HG03060 (cell line): ENCODE data around the gene IFI44.
A peak's percentile ranks its signal among the peaks of the same experiment; 100 is the strongest.

Source experiments
- ATAC-seq: cut with Tn5 transposase; IDR thresholded peaks from one replicate; pipeline ENCODE4 v1.9.1; 2021; ENCODE audit warnings: low read depth, moderate number of reproducible peaks; ENCODE audit not compliant: unreplicated experiment

Gene IFI44, protein sequence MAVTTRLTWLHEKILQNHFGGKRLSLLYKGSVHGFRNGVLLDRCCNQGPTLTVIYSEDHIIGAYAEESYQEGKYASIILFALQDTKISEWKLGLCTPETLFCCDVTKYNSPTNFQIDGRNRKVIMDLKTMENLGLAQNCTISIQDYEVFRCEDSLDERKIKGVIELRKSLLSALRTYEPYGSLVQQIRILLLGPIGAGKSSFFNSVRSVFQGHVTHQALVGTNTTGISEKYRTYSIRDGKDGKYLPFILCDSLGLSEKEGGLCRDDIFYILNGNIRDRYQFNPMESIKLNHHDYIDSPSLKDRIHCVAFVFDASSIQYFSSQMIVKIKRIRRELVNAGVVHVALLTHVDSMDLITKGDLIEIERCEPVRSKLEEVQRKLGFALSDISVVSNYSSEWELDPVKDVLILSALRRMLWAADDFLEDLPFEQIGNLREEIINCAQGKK

DNA sequence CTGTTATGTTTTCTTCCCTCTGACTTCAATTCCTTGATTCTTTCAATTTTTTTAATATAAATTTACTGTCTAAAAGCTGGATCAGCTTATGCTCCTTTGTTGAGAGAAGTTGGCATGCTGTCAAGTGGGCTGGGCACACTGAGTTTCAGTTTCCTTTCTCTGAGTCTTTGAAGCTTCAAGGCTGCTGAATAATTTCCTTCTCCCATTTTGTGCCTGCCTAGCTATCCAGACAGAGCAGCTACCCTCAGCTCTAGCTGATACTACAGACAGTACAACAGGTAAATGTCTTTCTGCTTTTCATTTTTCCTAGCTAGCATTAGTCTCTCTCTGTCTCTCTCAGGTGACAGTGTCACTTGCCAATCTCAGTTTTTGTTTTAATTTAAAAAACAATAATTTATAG lies at the start of gene IFI44:
Gene IFI44, plus strand, starts transcription at position 204 of the 400 bp plus-strand sequence. CDS start 365 bp downstream, outside the sequence.
- peak; percentile 91 for ATAC-seq

DNA sequence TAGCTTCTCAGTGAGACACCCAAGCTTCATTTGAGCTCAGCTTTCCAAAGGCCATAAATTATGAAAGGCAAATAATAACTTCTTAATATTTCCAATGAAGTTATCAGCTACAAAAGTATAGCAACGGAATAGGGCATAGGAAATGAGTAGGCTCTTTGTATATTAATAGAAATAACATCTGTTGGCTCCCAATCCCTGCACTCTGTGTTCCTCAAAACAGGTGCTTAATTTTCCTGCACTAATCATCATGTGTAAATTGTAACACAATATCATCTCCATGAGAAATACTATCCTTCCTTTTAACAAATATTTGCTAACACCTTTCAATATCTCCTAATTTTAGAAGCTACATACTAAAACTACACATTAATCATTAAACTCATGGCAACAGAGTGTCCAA lies 48.6 kb upstream of the IFI44 start:
- no peak for ATAC-seq

DNA sequence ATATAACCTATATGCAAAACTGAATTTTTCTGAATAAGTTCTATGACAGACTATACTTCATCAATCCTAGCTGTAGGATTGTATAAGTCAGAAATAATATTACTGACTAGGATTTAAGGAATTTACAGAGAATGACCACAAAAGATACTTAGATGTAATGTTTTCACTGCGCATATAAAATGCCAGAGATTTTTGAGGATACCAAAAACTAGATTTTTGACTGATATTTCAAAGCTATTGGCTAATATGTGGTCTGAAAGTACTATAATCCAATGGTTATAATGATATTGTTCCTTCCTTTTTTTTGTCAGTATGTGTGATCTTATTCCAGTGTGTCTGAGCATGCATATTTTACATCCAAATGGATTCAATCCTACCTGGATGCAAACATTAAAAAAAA lies 46.4 kb upstream of the IFI44 start:
- ATAC-seq = no peak

DNA sequence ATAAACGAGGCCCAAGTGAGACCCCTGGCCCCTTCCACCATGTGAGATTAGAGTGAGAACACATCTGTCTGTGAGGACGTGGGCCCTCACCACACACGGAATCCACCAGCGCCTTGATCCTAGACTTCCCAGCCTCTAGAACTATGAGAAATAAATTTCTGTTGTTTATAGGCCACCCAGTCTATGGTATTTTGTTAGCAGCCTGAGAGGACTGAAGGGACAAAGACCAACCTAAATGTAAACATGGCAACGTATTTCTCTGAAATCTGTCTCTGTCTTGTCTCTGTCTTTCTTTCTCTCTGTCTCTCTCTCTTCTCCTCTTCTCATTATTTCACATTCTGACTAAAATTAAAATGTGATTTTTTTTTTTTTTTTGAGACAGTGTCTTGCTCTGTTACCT lies 45.0 kb upstream of the IFI44 start:
- no peak for ATAC-seq

DNA sequence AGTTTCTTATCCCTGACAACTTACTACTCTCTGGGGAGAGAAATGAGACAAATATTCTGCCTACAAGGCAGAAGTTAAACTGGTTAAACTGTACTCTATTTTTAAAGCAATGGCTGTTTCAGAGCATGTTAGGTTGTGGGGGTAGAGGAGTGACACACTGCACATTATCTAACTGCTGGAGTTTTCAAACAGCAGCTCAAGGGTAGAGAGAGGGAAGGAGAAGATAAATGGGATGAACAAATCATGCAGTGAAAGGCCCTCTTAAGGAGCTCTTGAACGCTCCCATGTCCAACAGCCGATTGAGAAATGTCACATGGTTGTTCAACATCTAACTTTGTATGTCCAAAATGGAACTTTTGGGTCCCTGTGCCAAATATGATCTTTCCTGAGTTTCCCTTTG lies 43.4 kb upstream of the IFI44 start:
- ATAC-seq = no peak

DNA sequence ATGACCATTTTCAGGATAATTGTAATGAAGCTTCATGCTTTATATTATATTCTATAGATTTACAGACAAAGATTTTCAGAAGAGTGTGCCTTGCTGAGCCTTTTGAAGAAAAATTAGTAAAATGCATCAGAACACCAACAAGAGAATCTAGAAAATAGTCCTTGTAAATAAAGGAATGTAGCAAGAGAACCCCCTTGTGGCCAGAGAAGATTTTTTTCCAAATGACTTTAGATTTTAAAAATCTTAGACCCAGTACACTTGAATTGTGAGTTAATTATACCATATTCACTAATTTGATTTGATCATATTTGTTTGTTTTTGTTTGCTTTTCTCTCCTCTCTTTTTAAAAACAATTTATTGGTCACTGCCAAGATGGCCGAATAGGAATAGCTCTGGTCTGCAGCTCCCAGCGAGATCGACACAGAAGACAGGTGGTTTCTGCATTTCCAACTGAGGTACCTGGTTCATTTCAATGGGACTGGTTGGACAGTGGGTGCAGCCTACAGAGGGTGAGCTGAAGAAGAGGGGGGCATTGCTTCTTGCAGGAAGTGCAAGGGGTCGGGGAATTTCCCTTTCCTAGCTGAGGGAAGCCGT lies 42.2 kb upstream of the IFI44 start:
- no peak for ATAC-seq

DNA sequence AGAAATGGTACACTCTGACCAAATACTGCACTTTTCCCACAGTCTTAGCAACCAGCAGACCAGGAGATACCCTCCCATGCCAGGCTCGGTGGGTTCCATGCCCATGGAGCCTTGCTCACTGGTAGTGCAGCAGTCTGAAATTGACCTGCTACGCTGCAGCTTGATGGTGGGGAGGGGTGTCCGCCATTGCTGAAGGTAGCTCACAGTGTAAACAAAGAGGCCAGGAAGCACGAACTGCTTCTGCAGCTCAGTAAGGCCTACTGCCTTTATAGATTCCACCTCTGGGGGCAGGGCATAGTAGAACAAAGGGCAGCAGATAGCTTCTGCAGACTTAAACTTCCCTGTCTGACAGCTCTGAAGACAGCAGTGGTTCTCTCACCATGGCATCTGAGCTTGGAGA lies 41.7 kb upstream of the IFI44 start:
- ATAC-seq = no peak

DNA sequence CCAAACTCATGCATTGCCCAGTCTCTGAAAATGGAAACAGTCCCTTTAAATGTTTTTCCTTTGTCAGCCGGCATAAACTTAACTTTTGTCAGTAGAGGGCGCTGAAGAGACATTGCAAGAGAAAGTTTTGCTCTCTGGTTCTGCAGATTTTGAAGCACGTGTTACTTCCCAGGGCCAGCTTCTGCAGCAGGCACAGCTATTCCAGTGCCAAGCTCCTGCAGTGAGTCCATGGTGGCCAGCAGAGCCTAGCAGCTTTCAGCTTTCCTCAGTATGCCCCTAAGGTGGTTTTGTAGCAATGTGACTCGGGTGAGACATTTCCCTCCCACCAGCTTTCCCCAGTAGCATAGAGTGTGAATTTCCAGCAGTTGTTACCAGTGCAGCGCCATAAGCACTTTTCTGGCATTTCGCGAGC lies 32.0 kb upstream of the IFI44 start:
- peak; percentile 24 for ATAC-seq

DNA sequence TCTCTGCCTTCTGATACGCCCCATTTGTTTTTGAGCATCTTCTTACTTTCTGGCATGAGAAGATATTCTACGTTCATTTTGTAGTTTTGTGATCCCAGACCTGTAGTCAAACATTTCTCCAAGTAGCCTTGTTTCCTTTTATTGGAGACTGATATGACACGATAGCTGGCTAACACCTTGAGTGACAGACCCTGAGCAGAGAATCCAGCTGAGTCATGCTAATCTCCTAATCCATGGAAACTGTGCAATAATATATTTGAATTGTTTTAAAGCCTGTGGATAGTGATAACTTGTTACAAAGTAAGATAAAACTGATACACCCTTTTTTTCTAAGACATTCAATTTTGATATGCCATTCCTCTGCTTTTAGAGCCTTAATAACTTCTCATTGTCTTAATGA lies 30.6 kb upstream of the IFI44 start:
- ATAC-seq = no peak

DNA sequence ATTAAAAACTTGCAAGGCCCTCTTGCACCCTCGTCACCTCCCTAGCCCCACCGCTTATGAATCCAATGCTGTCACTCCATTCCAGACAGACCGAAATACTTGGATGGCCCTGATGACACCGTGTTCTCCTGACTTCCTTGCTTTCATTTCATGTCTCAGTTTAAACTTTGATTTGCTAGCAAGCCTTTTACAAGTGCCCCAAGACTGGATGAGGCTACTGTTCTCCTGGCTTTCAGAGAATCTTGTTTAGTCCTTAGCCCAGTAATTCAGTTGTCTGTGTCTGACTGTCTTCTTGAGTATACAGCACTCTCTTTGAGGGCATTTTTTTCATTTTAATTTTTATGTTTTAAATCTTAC lies 30.2 kb upstream of the IFI44 start:
- ATAC-seq = peak; percentile 4

DNA sequence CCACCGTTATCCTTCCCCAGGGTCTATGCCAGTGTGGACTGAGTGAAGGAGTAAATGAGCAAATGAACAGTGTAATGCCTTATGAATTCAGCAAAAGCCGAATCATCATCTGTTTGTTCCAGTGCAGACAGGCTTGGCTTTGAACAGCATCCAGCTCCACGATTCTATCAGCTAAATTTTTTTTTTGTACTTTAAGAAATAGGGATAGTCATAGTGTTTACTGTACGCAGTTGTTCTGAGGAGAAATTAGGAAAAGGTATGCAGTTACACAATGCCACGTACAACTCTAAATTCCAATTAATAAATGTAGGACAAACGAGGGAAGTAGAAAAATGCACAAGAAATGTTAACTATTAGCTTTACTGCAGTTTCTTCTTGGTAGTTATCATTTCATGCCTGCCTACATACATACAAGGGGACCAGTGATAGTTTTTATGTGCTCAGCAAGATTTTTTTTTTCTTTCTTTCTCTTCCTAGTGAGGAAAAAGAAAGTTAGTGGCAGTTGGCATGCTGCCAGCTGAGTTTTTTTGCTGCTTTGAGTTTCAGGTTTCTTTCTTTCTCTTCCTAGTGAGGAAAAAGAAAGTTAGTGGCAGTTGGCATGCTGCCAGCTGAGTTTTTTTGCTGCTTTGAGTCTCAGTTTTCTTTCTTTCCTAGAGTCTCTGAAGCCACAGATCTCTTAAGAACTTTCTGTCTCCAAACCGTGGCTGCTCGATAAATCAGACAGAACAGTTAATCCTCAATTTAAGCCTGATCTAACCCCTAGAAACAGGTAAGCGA lies 29.6 kb upstream of the IFI44 start, which contains the start of gene IFI44L:
Gene IFI44L, plus strand, starts transcription at position 646 of the 777 bp plus-strand sequence. CDS start 7,468 bp downstream, outside the sequence.
- ATAC-seq = peak; percentile 33

DNA sequence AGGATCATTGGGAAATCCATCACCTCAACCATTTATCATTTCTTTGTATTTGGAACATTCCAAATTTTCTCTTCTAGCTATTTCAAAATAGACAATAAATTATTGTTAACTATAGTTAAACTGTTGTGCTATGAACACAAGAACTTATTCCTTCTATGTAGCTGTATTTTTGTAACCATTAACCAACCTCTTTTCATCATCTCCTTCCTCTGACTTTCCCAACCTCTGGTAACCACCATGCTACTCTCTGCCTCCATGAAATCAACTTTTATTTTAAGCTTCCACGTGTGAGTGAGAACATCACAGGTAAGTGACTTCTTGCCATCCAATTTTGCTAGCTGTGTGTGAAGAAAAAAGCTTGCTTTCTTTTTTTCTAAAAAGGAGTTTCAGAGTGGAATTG lies 29.0 kb upstream of the IFI44 start:
- no peak for ATAC-seq

DNA sequence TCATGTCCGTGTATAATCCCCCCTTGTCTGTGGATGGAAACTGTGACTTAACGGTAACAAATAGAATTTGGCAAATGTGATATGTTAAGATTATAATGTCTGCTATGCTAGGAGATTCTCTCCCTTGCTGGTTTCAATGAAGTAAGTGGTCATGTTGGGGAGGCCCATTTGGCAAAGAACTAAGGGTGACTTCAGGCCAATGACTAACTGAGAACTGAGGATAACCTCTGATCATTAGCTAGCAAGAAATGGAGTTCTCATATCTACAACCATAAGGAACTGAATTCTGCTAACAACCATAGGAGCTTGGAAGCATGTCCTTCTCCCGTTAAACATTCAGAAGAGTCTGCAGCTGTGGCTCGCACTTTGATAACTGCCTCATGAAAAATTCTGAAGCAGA lies 27.1 kb upstream of the IFI44 start:
- ATAC-seq = no peak

DNA sequence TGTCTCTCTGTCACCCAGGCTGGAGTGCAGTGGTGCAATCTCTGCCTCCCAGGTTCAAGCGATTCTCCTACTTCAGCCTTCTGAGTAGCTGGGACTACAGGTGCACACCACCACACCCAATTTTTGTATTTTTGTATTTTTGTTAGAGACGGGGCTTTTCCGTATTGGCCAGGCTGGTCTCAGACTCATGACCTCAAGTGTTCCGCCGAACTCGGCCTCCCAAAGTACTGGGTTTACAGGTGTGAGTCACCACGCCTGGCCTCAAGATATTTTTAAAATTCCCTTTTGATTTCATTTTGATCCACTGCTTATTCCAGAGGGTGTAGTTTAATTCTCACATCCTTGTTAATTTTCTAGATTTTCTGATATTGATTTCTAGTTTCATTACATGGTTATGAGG lies 25.6 kb upstream of the IFI44 start:
- no peak for ATAC-seq

DNA sequence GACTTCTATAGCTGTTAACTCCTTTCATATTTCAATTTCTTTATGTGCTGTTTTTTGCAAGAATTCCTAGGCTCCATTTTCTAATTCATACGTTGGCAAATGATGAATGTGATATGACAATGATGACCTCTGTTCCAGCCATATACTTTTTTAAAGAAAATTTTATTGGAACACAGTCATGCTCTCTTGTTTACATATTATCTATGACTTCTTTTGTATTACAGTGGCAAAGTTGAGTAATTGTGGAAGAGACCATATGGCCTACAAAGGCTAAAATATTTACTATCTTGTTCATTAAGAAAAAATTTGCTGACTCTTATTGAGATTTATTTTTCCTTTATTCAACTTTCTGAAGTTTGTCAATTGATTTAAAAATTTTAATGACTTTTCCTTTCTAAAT lies 22.3 kb upstream of the IFI44 start:
- no peak for ATAC-seq

DNA sequence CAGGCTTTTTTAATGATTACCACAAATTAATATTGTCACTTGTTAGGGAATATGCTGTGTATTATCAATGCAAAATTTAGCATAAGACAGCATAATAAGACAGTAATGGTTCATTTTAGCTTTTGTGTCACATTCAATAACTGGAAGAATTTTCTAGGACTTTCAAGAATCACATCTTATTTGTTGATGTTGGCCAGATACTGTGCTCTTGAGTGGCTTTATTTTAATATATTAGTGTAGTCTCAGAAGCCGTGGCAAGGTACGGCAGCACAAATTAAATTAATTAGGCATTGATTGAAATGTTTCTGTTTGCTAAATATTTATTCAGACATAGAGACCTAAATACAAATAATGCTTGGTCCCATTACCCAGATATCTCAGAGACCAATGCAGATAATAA lies 19.0 kb upstream of the IFI44 start:
- ATAC-seq = no peak

DNA sequence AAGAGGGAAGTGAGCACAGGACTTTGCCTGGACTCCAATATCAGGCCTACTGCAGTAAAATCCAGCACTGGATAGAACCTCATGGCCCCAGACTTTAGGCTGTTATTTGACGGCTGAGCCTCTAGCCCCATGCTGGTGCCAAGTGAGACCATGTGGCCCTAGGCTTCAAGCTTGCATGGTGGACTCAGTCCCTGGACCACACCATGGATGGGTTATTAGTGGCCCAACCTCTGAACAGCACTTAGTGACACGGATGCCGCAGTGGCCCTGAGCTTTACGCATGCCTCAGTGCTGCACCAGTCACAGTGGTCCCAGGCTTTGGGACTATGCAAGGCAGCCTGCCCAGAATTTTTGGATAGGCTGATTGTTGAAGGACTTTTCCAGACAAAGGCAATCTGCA lies 16.4 kb upstream of the IFI44 start:
- no peak for ATAC-seq

DNA sequence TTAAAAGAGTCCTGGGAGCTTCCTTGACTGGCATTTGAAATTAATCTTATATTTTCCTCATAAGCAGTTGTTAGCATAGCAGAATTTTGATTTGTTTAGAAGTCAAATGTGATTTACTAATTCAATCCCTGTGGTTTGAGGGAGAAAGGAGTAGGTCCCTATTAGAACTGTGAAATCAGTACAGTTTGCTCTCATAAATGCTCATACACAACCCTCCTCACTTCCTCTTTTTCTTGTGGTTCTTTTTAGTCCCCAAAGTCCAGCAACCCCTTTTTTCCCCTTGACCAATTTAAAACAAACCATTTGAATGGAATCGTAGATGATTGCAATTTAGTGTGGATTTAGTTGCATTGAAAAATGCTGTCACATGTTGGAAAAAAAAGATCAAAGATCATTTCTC lies 9.2 kb upstream of the IFI44 start:
- no peak for ATAC-seq

DNA sequence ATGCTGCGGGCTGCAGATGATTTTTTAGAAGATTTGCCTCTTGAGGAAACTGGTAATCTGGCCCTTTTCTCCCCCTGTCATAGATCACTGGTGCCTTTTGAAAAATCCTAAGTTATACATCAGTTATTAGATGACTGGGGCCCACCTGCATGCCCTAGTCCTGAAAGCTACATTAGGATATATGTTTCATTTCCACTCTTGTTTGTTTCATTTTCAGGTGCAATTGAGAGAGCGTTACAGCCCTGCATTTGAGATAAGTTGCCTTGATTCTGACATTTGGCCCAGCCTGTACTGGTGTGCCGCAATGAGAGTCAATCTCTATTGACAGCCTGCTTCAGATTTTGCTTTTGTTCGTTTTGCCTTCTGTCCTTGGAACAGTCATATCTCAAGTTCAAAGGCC lies 8.1 kb upstream of the IFI44 start:
- ATAC-seq = no peak

DNA sequence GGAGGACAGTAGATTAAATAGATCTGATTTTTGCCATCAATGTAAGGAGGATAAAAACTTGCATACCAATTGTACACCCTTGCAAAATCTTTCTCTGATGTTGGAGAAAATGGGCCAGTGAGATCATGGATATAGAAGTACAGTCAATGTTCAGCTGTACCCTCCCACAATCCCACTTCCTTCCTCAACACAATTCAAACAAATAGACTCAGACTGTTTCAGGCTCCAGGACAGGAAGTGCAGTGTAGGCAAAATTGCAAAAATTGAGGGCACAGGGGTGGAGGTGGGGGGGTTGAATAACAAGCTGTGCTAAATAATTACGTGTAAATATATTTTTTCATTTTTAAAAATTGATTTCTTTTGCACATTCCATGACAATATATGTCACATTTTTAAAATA lies 3.9 kb upstream of the IFI44 start:
- no peak for ATAC-seq

DNA sequence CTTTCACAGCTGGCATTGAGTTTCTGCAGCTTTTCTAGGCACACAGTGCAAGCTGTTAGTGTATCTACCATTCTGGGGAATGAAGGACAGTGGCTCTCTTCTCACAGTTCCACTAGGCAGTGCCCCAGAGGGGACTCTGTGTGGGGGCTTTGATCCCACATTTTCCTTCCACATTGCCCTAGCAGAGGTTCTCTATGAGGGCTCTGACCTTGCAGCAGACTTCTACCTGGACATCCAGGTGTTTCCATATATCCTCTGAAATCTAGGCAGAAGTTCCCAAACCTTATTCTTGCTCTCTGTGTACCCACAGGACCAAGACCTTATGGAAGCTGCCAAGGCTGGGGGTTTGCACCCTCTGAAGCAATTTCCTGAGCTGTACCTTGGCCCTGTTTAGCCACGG lies 2.4 kb upstream of the IFI44 start:
- ATAC-seq = no peak
